HCT116 (cell line): ENCODE results near the gene CEP55.

ENCODE experiments used
- CEBPB ChIP-seq: IDR thresholded peaks from 2 replicates; pipeline ENCODE4 v1.6.1; 2012; ENCODE audit warnings: low read depth
- EZH2 ChIP-seq: fragments of 200-600 bp; sonication (generic); IDR thresholded peaks from 2 replicates; pipeline ENCODE4 v1.6.1; 2017; ENCODE audit warnings: antibody characterized with exemption, mixed run types
- MAX ChIP-seq: IDR thresholded peaks from 2 replicates; pipeline ENCODE4 v1.6.1; 2012
- POLR2A ChIP-seq: IDR thresholded peaks from 2 replicates; pipeline ENCODE4 v1.7.0; 2011; ENCODE audit warnings: borderline replicate concordance; ENCODE audit not compliant: insufficient read depth, insufficient read length; ENCODE audit errors: extremely low read depth
- RAD21 ChIP-seq: IDR thresholded peaks from 2 replicates; pipeline ENCODE4 v1.6.1; 2012; ENCODE audit warnings: low read depth, mild to moderate bottlenecking
- SIN3A ChIP-seq: IDR thresholded peaks from 2 replicates; pipeline ENCODE4 v1.6.1; 2012; ENCODE audit warnings: low read depth
- SP1 ChIP-seq: IDR thresholded peaks from 2 replicates; pipeline ENCODE4 v1.6.1; 2012; ENCODE audit warnings: low read depth
- SRF ChIP-seq: IDR thresholded peaks from 2 replicates; pipeline ENCODE4 v1.6.1; 2012; ENCODE audit warnings: low read depth
- TCF7L2 ChIP-seq: IDR thresholded peaks from 2 replicates; pipeline ENCODE4 v1.7.0; 2011; ENCODE audit warnings: borderline replicate concordance, inconsistent platforms; ENCODE audit not compliant: insufficient read depth, insufficient read length; ENCODE audit errors: extremely low read depth
- YY1 ChIP-seq: IDR thresholded peaks from 2 replicates; pipeline ENCODE4 v1.6.1; 2011; ENCODE audit warnings: low read length, low read depth, moderate library complexity, mild to moderate bottlenecking; ENCODE audit not compliant: insufficient replicate concordance; ENCODE audit errors: extremely low read depth
- ZBTB33 ChIP-seq: IDR thresholded peaks from 2 replicates; pipeline ENCODE4 v1.6.1; 2011; ENCODE audit warnings: mild to moderate bottlenecking, low read length, moderate library complexity; ENCODE audit not compliant: insufficient replicate concordance; ENCODE audit errors: extremely low read depth
- ZNF274 ChIP-seq: fragments of 200-500 bp; sonication (Bioruptor generic); IDR thresholded peaks from 2 replicates; pipeline ENCODE4 v1.6.1; 2014; ENCODE audit warnings: mild to moderate bottlenecking, low read depth, low read length, inconsistent platforms
- TF ChIP-seq, protein P1 (sequence below), 3 experiments: fragments of 200-600 bp in 1 of 3; sonication (generic) in 1 of 3; IDR thresholded peaks in 2 of 3; conservative IDR thresholded peaks in 1 of 3; 2 replicates each; pipeline ENCODE4 v1.5.1; 2012 to 2017; ENCODE audit warnings: low read depth in 2 of 3, low read length in 2 of 3, antibody characterized with exemption in 1 of 3, borderline replicate concordance in 1 of 3, control low read depth in 1 of 3, mild to moderate bottlenecking in 1 of 3, mixed read lengths in 1 of 3, mixed run types in 1 of 3, moderate library complexity in 1 of 3; ENCODE audit not compliant: insufficient read depth in 1 of 3
- TF ChIP-seq, protein P2 (sequence below): IDR thresholded peaks from 2 replicates; pipeline ENCODE4 v1.6.1; 2012; ENCODE audit warnings: low read depth

- TF ChIP-seq, protein P1, sequence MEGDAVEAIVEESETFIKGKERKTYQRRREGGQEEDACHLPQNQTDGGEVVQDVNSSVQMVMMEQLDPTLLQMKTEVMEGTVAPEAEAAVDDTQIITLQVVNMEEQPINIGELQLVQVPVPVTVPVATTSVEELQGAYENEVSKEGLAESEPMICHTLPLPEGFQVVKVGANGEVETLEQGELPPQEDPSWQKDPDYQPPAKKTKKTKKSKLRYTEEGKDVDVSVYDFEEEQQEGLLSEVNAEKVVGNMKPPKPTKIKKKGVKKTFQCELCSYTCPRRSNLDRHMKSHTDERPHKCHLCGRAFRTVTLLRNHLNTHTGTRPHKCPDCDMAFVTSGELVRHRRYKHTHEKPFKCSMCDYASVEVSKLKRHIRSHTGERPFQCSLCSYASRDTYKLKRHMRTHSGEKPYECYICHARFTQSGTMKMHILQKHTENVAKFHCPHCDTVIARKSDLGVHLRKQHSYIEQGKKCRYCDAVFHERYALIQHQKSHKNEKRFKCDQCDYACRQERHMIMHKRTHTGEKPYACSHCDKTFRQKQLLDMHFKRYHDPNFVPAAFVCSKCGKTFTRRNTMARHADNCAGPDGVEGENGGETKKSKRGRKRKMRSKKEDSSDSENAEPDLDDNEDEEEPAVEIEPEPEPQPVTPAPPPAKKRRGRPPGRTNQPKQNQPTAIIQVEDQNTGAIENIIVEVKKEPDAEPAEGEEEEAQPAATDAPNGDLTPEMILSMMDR (IDR thresholded peaks at IDR 0.05 in 2 of 3, conservative IDR thresholded peaks at IDR 0.05 in 1 of 3; ENCODE audit: borderline replicate concordance in 1 of 3, insufficient read depth in 1 of 3, low read depth in 2 of 3, low read length in 2 of 3) = peak; percentile 49 to 86 (median 79); a peak in 5 of 6 replicates
- no peak for TF ChIP-seq CEBPB
- TF ChIP-seq ZNF274 = no peak
- TF ChIP-seq YY1 = no peak
- TF ChIP-seq EZH2 = no peak
- no peak for TF ChIP-seq POLR2A
- no peak for TF ChIP-seq SP1
- no peak for TF ChIP-seq MAX
- no peak for TF ChIP-seq ZBTB33
- TF ChIP-seq, protein P2, sequence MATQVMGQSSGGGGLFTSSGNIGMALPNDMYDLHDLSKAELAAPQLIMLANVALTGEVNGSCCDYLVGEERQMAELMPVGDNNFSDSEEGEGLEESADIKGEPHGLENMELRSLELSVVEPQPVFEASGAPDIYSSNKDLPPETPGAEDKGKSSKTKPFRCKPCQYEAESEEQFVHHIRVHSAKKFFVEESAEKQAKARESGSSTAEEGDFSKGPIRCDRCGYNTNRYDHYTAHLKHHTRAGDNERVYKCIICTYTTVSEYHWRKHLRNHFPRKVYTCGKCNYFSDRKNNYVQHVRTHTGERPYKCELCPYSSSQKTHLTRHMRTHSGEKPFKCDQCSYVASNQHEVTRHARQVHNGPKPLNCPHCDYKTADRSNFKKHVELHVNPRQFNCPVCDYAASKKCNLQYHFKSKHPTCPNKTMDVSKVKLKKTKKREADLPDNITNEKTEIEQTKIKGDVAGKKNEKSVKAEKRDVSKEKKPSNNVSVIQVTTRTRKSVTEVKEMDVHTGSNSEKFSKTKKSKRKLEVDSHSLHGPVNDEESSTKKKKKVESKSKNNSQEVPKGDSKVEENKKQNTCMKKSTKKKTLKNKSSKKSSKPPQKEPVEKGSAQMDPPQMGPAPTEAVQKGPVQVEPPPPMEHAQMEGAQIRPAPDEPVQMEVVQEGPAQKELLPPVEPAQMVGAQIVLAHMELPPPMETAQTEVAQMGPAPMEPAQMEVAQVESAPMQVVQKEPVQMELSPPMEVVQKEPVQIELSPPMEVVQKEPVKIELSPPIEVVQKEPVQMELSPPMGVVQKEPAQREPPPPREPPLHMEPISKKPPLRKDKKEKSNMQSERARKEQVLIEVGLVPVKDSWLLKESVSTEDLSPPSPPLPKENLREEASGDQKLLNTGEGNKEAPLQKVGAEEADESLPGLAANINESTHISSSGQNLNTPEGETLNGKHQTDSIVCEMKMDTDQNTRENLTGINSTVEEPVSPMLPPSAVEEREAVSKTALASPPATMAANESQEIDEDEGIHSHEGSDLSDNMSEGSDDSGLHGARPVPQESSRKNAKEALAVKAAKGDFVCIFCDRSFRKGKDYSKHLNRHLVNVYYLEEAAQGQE = no peak
- peak; percentile 73 for TF ChIP-seq RAD21
- no peak for TF ChIP-seq TCF7L2
- no peak for TF ChIP-seq SRF
- no peak for TF ChIP-seq SIN3A
Measured at GRCh38 chr10:93554760-93555432, 58.5 kb downstream of the CEP55 start.
